Tibial artery (tissue), 4 donors: ENCODE results near the gene MYO9B.

Source experiments
- DNase-seq, 2 donors: peaks; one replicate each; pipeline ENCODE4 v3.0.0-alpha.2; 2019
- H3K27ac ChIP-seq, 2 donors: fragments of 200-600 bp; sonication (generic) in 1 of 2; 1 replicate in 1 of 2; 2 replicates in 1 of 2; pipeline ENCODE4 v1.5.1; 2018 to 2019; ENCODE audit warnings: mild to moderate bottlenecking in 1 of 2
- H3K27me3 ChIP-seq, 2 donors: fragments of 200-600 bp; sonication (generic) in 1 of 2; one replicate each; pipeline versions ENCODE4 v1.5.1 to v1.6.0; 2016 to 2019
- H3K36me3 ChIP-seq, 3 donors: fragments of 200-600 bp; sonication (generic) in 2 of 3; one replicate each; pipeline ENCODE4 v1.5.1; 2016 to 2019; ENCODE audit warnings: mild to moderate bottlenecking in 2 of 3
- H3K4me1 ChIP-seq, 4 donors: fragments of 200-600 bp; sonication (generic) in 2 of 4; 1 replicate in 3 of 4; 2 replicates in 1 of 4; pipeline ENCODE4 v1.5.1; 2016 to 2019
- H3K4me3 ChIP-seq, 2 donors: fragments of 200-600 bp; sonication (generic) in 1 of 2; 1 replicate in 1 of 2; 2 replicates in 1 of 2; pipeline ENCODE4 v1.5.1; 2018 to 2019; ENCODE audit warnings: mild to moderate bottlenecking in 2 of 2
- H3K9me3 ChIP-seq, 3 donors: fragments of 200-600 bp; sonication (generic) in 1 of 3; one replicate each; pipeline ENCODE4 v1.5.1; 2016 to 2019
- intact Hi-C: fragments of 100-400 bp; cut with DNase I; formaldehyde crosslinking; loops from one replicate; pipeline ENCODE4 v1.15.0; 2023; ENCODE audit warnings: low total_unique reads
- TF ChIP-seq, protein P1 (sequence below), 2 experiments: fragments of 200-600 bp in 1 of 2; fragments of 450-650 bp in 1 of 2; IDR thresholded peaks; one replicate each; pipeline ENCODE4 v1.5.1; 2017 to 2019; ENCODE audit warnings: antibody characterized with exemption in 2 of 2, mild to moderate bottlenecking in 1 of 2, moderate library complexity in 1 of 2

MYO9B gene

DNA sequence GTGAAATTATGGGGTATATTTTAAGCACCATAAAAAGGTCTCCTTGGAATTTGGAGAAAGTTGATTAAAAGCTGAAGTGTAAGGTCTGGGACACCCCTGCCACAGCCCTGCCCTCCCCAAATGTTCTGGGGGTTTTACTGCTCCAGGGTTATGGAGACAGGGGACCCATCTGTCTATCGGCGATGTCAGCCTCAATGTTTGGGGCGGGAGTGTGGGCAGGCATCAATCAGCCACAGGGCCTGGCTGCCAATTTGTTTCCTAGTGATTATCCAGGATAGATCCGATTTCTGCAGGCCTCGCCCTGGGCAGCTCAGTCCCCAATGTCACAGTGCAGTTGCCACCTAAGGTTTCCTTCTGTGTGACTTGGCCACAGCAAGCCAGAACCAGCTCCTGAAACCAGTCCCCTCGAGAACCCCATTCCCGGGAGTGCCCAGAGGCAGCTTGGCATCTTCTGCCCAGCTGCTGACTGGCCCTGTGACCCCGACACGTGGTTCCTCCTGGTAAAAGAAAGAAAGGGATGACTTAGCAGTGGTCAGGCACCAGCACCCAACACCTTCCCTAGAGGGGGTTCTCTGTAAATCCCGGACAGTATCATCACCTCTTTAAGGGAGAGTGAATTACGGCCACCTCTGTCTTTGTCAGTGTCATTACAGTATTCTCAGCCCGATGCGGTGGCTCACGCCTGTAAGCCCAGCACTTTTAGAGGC, 41.6 kb downstream of the MYO9B start:
- Histone ChIP-seq H3K36me3 (peaks cover 0 to 5% (median 5%) of the 10 kb centered on the region in 3 donors), H3K4me3 (no peak overlapping the region), H3K27me3 (no peaks in the 10 kb centered on the region), H3K9me3 (no peaks in the 10 kb centered on the region), H3K27ac (peak overlapping the region; percentile 74 to 84), H3K4me1 (peaks cover 3 to 71% (median 42%) of the 10 kb centered on the region in 4 donors)
- intact Hi-C loops: no loop called here
- TF ChIP-seq, protein P1, sequence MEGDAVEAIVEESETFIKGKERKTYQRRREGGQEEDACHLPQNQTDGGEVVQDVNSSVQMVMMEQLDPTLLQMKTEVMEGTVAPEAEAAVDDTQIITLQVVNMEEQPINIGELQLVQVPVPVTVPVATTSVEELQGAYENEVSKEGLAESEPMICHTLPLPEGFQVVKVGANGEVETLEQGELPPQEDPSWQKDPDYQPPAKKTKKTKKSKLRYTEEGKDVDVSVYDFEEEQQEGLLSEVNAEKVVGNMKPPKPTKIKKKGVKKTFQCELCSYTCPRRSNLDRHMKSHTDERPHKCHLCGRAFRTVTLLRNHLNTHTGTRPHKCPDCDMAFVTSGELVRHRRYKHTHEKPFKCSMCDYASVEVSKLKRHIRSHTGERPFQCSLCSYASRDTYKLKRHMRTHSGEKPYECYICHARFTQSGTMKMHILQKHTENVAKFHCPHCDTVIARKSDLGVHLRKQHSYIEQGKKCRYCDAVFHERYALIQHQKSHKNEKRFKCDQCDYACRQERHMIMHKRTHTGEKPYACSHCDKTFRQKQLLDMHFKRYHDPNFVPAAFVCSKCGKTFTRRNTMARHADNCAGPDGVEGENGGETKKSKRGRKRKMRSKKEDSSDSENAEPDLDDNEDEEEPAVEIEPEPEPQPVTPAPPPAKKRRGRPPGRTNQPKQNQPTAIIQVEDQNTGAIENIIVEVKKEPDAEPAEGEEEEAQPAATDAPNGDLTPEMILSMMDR (IDR thresholded peaks at IDR 0.05): no peak
- DNase-seq: no peak

DNA sequence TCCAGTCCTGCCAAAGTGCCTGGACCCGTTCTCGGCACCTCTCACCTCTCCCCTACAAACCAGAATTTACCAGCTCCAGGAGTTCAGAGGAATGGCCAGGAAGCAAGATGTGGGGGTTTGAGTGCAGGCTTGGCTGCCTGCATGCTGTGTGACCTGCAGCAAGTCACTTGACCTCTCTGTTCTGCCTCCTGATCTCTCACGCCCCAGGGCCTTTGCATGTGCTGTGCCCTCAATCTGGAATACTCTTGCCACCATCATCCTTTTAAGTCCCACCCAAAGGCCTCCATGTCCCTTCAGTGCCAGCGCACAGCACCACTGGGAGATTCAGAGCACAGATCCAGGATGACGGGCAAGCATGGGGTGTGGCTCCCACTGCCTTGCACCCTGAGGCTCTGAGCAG, 43.4 kb downstream of the MYO9B start:
- TF ChIP-seq, protein P1 (IDR thresholded peaks at IDR 0.05): no peak
- no peak for DNase-seq
- peaks cover 0 to 5% (median 0%) of the 10 kb centered on the region in 3 donors for H3K36me3 ChIP-seq
- H3K9me3 ChIP-seq: no peaks in the 10 kb centered on the region
- H3K27me3 ChIP-seq: no peaks in the 10 kb centered on the region
- intact Hi-C loops: no loop called here
- H3K27ac ChIP-seq: peak overlapping the region; percentile 29 to 84
- peaks cover 0 to 61% (median 32%) of the 10 kb centered on the region in 4 donors for H3K4me1 ChIP-seq
- H3K4me3 ChIP-seq: no peak overlapping the region

GRCh38 chr19:17121736-17122293, 46.2 kb downstream of the MYO9B start:
- TF ChIP-seq, protein P1 (IDR thresholded peaks at IDR 0.05): no peak
- Histone ChIP-seq H3K9me3 (no peaks in the 10 kb centered on the region), H3K27ac (peak overlapping the region; percentile 66 to 84), H3K36me3 (peaks cover 0 to 5% (median 0%) of the 10 kb centered on the region in 3 donors), H3K4me3 (no peak overlapping the region), H3K4me1 (peaks cover 0 to 62% (median 35%) of the 10 kb centered on the region in 4 donors), H3K27me3 (no peaks in the 10 kb centered on the region)
- intact Hi-C loops: no loop called here
- DNase-seq: peak in 1 of 2 donors; percentile 85

- H3K4me1 ChIP-seq: peaks cover 0 to 59% (median 32%) of the 10 kb centered on the region in 4 donors
- H3K36me3 ChIP-seq: peaks cover 0 to 5% (median 0%) of the 10 kb centered on the region in 3 donors
- TF ChIP-seq, protein P1 (IDR thresholded peaks at IDR 0.05): no peak
- intact Hi-C loops: no loop called here
- no peak overlapping the region for H3K4me3 ChIP-seq
- DNase-seq: no peak
- peak overlapping the region; percentile 66 to 84 for H3K27ac ChIP-seq
- H3K27me3 ChIP-seq: no peaks in the 10 kb centered on the region
- H3K9me3 ChIP-seq: no peaks in the 10 kb centered on the region
Measured at GRCh38 chr19:17123041-17123440, 47.5 kb downstream of the MYO9B start.

DNA sequence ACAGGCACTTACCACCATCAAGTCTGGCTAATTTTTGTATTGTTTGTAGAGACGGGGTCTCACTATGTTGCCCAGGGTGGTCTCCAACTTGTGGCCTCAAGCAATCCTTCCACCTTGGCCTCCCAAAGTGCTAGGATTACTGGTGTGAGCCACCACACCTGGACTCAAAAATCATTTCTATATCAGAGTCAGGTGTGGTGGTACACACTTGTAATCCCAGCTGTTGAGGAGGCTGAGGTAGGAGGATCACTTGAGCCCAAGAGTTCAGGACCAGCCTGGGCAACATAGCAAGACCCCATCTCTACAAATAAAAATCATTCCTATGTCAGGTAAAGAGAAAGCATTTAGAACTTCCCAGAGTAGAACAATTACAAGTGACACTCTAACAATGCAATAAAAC, 48.4 kb downstream of the MYO9B start:
- Histone ChIP-seq H3K27ac (peak overlapping the region; percentile 84 to 89), H3K4me3 (no peak overlapping the region), H3K4me1 (peaks cover 0 to 57% (median 32%) of the 10 kb centered on the region in 4 donors), H3K9me3 (no peaks in the 10 kb centered on the region), H3K36me3 (peaks cover 0 to 4% (median 2%) of the 10 kb centered on the region in 3 donors), H3K27me3 (no peaks in the 10 kb centered on the region)
- DNase-seq: no peak
- TF ChIP-seq, protein P1 (IDR thresholded peaks at IDR 0.05): no peak
- intact Hi-C loops: no loop called here
